Measurements from ENCODE around the gene ARPC4. TPM values are rescaled to one million over a fixed set of nuclear protein-coding genes. Genes with fewer than 3 reads are reported as not detected.

Gene ARPC4
- total RNA-seq, 1 experiment from 2014 or later, result 143 TPM

GRCh38 chr3:9782770-9783169, 10.1 kb upstream of the ARPC4 start:
- Mint-ChIP-seq H3K27me3 (ENCODE audit: low read depth) (peaks cover 4% of the 10 kb centered on the region), H3K36me3 (peaks cover 57% of the 10 kb centered on the region), H3K4me1 (no peaks in the 10 kb centered on the region), H3K9me3 (no peaks in the 10 kb centered on the region), H3K4me3 (no peak overlapping the region), H3K27ac (no peak overlapping the region)
- ATAC-seq, result 0 out of 2 replicates have a peak, but pooled peaks have one; percentile 34
- POLR2A ChIA-PET, result interaction anchor here (0.6 to 1.0 kb wide), 3 partner anchors 10 to 301 kb away, joined by 3 to 5 read pairs (median 5); partner anchors contain the start of genes ARPC4 and TADA3
- CTCF ChIA-PET, result interaction anchor here (0.7 to 1.8 kb wide), 8 partner anchors 8 to 729 kb away, joined by 3 to 6 read pairs (median 4); partner anchors contain the start of gene ARPC4
- no peak for DNase-seq (ENCODE audit: low spot score)
- TF ChIP-seq, protein P1, sequence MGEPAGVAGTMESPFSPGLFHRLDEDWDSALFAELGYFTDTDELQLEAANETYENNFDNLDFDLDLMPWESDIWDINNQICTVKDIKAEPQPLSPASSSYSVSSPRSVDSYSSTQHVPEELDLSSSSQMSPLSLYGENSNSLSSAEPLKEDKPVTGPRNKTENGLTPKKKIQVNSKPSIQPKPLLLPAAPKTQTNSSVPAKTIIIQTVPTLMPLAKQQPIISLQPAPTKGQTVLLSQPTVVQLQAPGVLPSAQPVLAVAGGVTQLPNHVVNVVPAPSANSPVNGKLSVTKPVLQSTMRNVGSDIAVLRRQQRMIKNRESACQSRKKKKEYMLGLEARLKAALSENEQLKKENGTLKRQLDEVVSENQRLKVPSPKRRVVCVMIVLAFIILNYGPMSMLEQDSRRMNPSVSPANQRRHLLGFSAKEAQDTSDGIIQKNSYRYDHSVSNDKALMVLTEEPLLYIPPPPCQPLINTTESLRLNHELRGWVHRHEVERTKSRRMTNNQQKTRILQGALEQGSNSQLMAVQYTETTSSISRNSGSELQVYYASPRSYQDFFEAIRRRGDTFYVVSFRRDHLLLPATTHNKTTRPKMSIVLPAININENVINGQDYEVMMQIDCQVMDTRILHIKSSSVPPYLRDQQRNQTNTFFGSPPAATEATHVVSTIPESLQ (CRISPR knock-in tag; IDR thresholded peaks at IDR 0.05), result no peak
- TF ChIP-seq RORB (CRISPR knock-in tag; IDR thresholded peaks at IDR 0.05), result no peak
- no peak for TF ChIP-seq CREM (CRISPR knock-in tag; IDR thresholded peaks at IDR 0.05)
- TF ChIP-seq ZNF138 (CRISPR knock-in tag; conservative IDR thresholded peaks at IDR 0.05), result no peak
- no peak for TF ChIP-seq ZNF317 (CRISPR knock-in tag; IDR thresholded peaks at IDR 0.05; ENCODE audit: borderline replicate concordance, low read depth)
- no peak for TF ChIP-seq ETV6 (CRISPR knock-in tag; IDR thresholded peaks at IDR 0.05)
- no peak for TF ChIP-seq NFE2L1 (CRISPR knock-in tag; IDR thresholded peaks at IDR 0.05)
- TF ChIP-seq USF2 (CRISPR knock-in tag; IDR thresholded peaks at IDR 0.05), result no peak
- TF ChIP-seq ZNF396 (CRISPR knock-in tag; IDR thresholded peaks at IDR 0.05; ENCODE audit: borderline replicate concordance), result no peak
- TF ChIP-seq, protein P2, sequence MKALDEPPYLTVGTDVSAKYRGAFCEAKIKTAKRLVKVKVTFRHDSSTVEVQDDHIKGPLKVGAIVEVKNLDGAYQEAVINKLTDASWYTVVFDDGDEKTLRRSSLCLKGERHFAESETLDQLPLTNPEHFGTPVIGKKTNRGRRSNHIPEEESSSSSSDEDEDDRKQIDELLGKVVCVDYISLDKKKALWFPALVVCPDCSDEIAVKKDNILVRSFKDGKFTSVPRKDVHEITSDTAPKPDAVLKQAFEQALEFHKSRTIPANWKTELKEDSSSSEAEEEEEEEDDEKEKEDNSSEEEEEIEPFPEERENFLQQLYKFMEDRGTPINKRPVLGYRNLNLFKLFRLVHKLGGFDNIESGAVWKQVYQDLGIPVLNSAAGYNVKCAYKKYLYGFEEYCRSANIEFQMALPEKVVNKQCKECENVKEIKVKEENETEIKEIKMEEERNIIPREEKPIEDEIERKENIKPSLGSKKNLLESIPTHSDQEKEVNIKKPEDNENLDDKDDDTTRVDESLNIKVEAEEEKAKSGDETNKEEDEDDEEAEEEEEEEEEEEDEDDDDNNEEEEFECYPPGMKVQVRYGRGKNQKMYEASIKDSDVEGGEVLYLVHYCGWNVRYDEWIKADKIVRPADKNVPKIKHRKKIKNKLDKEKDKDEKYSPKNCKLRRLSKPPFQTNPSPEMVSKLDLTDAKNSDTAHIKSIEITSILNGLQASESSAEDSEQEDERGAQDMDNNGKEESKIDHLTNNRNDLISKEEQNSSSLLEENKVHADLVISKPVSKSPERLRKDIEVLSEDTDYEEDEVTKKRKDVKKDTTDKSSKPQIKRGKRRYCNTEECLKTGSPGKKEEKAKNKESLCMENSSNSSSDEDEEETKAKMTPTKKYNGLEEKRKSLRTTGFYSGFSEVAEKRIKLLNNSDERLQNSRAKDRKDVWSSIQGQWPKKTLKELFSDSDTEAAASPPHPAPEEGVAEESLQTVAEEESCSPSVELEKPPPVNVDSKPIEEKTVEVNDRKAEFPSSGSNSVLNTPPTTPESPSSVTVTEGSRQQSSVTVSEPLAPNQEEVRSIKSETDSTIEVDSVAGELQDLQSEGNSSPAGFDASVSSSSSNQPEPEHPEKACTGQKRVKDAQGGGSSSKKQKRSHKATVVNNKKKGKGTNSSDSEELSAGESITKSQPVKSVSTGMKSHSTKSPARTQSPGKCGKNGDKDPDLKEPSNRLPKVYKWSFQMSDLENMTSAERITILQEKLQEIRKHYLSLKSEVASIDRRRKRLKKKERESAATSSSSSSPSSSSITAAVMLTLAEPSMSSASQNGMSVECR (CRISPR knock-in tag; IDR thresholded peaks at IDR 0.05; ENCODE audit: borderline replicate concordance), result no peak
- TF ChIP-seq, protein P3, sequence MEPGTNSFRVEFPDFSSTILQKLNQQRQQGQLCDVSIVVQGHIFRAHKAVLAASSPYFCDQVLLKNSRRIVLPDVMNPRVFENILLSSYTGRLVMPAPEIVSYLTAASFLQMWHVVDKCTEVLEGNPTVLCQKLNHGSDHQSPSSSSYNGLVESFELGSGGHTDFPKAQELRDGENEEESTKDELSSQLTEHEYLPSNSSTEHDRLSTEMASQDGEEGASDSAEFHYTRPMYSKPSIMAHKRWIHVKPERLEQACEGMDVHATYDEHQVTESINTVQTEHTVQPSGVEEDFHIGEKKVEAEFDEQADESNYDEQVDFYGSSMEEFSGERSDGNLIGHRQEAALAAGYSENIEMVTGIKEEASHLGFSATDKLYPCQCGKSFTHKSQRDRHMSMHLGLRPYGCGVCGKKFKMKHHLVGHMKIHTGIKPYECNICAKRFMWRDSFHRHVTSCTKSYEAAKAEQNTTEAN (CRISPR knock-in tag; IDR thresholded peaks at IDR 0.05), result no peak
- no peak for TF ChIP-seq AFF4 (CRISPR knock-in tag; IDR thresholded peaks at IDR 0.05; ENCODE audit: borderline replicate concordance)
- TF ChIP-seq SMAD4 (CRISPR knock-in tag; IDR thresholded peaks at IDR 0.05), result no peak
- no peak for TF ChIP-seq EMX1 (CRISPR knock-in tag; IDR thresholded peaks at IDR 0.05)
- TF ChIP-seq, protein P4, sequence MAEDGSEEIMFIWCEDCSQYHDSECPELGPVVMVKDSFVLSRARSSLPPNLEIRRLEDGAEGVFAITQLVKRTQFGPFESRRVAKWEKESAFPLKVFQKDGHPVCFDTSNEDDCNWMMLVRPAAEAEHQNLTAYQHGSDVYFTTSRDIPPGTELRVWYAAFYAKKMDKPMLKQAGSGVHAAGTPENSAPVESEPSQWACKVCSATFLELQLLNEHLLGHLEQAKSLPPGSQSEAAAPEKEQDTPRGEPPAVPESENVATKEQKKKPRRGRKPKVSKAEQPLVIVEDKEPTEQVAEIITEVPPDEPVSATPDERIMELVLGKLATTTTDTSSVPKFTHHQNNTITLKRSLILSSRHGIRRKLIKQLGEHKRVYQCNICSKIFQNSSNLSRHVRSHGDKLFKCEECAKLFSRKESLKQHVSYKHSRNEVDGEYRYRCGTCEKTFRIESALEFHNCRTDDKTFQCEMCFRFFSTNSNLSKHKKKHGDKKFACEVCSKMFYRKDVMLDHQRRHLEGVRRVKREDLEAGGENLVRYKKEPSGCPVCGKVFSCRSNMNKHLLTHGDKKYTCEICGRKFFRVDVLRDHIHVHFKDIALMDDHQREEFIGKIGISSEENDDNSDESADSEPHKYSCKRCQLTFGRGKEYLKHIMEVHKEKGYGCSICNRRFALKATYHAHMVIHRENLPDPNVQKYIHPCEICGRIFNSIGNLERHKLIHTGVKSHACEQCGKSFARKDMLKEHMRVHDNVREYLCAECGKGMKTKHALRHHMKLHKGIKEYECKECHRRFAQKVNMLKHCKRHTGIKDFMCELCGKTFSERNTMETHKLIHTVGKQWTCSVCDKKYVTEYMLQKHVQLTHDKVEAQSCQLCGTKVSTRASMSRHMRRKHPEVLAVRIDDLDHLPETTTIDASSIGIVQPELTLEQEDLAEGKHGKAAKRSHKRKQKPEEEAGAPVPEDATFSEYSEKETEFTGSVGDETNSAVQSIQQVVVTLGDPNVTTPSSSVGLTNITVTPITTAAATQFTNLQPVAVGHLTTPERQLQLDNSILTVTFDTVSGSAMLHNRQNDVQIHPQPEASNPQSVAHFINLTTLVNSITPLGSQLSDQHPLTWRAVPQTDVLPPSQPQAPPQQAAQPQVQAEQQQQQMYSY (CRISPR knock-in tag; IDR thresholded peaks at IDR 0.05), result no peak
- no peak for TF ChIP-seq CREB1 (CRISPR knock-in tag; IDR thresholded peaks at IDR 0.05)
- TF ChIP-seq, protein P5, sequence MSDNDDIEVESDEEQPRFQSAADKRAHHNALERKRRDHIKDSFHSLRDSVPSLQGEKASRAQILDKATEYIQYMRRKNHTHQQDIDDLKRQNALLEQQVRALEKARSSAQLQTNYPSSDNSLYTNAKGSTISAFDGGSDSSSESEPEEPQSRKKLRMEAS (CRISPR knock-in tag; IDR thresholded peaks at IDR 0.05), result no peak
- TF ChIP-seq ESRRA (CRISPR knock-in tag; IDR thresholded peaks at IDR 0.05; ENCODE audit: borderline replicate concordance), result no peak

Data from WTC11 (cell line).